HCT116 (cell line): ENCODE results near the gene PDCD1LG2. TPM values are rescaled to one million over a fixed set of nuclear protein-coding genes. Genes with fewer than 3 reads are reported as not detected.

Experiments used
- ATAC-seq: fragments of 200-7000 bp; cut with Tn5 transposase; 2 replicates; pipeline ENCODE4 v1.9.1; 2020; ENCODE audit warnings: mild to moderate bottlenecking, moderate library complexity
- BruUV-seq: library from RNA; stranded (reverse); fragments of 400-500 nt; replicated peaks from 2 replicates; lab custom pipeline; 2021; lab: Mats Ljungman, UMichigan
- CTCF ChIA-PET: fragments of 300-600 bp; sonication (Branson Sonifier 250); formaldehyde crosslinking; loops from one replicate; lab custom pipeline; 2021; ENCODE audit warnings: antibody characterized with exemption; lab: Charles Lee
- POLR2A ChIA-PET: fragments of 300-600, 350-600 bp; sonication (Branson Sonifier 250); formaldehyde crosslinking; loops from one replicate; lab custom pipeline; 2021; ENCODE audit warnings: antibody characterized with exemption; lab: Charles Lee
- RAD21 ChIA-PET, 2 experiments: fragments of 300-600 bp; sonication (Branson Sonifier 250); formaldehyde crosslinking; loops; one replicate each; lab custom pipeline; 2023; ENCODE audit warnings: low total read pairs in 2 of 2; ENCODE audit not compliant: uncharacterized antibody in 2 of 2, unreplicated experiment in 2 of 2, low non-redundant PET in 1 of 2; lab: Charles Lee
- DNase-seq: peaks from one replicate; pipeline ENCODE4 v3.0.0-alpha.2; 2010; ENCODE audit warnings: low read depth, low spot score
- H2AFZ ChIP-seq: fragments of 200-600 bp; shearing (Covaris generic), sonication (generic); 2 replicates; pipeline ENCODE4 v1.6.1; 2017; ENCODE audit warnings: low read depth, mixed run types, mixed read lengths, antibody characterized with exemption, low read length; ENCODE audit not compliant: poor library complexity, severe bottlenecking
- H3K27ac ChIP-seq: 2 replicates; pipeline ENCODE4 v1.5.1; 2012; ENCODE audit warnings: low read depth, low read length
- H3K27me3 ChIP-seq: fragments of 200-600 bp; sonication (generic); 2 replicates; pipeline ENCODE4 v1.6.1; 2016; ENCODE audit warnings: mixed run types, low read length, mixed read lengths; ENCODE audit not compliant: insufficient read depth
- H3K36me3 ChIP-seq, 2 experiments: fragments of 200-500 bp in 1 of 2; fragments of 200-600 bp in 1 of 2; sonication (Bioruptor generic) in 1 of 2; sonication (generic) in 1 of 2; 2 replicates each; pipeline versions ENCODE4 v1.5.1 to v1.6.1; 2014 to 2016; ENCODE audit warnings: low read length in 2 of 2, inconsistent platforms in 1 of 2, mixed read lengths in 1 of 2, mixed run types in 1 of 2; ENCODE audit not compliant: insufficient read depth in 2 of 2, control insufficient read depth in 1 of 2
- H3K4me1 ChIP-seq, 2 experiments: fragments of 200-600 bp in 1 of 2; sonication (generic) in 1 of 2; 2 replicates each; pipeline versions ENCODE4 v1.5.1 to v1.6.1; 2012 to 2017; ENCODE audit warnings: low read length in 2 of 2, inconsistent platforms in 1 of 2, mild to moderate bottlenecking in 1 of 2, mixed read lengths in 1 of 2, mixed run types in 1 of 2, moderate library complexity in 1 of 2; ENCODE audit not compliant: insufficient read depth in 2 of 2, control insufficient read depth in 1 of 2
- H3K4me2 ChIP-seq: fragments of 200-600 bp; sonication (generic); 2 replicates; pipeline ENCODE4 v1.6.1; 2017; ENCODE audit warnings: mixed run types, low read length, mixed read lengths
- H3K4me3 ChIP-seq, 2 experiments: fragments of 200-600 bp in 1 of 2; sonication (generic) in 1 of 2; replicated peaks in 1 of 2; 2 replicates each; pipeline ENCODE4 v1.5.1; 2011 to 2016; ENCODE audit warnings: low read length in 2 of 2, control low read depth in 1 of 2, low read depth in 1 of 2, mild to moderate bottlenecking in 1 of 2, mixed read lengths in 1 of 2, mixed run types in 1 of 2
- H3K79me2 ChIP-seq: fragments of 200-600 bp; sonication (generic); 2 replicates; pipeline ENCODE4 v1.6.1; 2017; ENCODE audit warnings: mild to moderate bottlenecking, mixed run types, low read length, moderate library complexity, mixed read lengths; ENCODE audit not compliant: insufficient read depth
- H3K9ac ChIP-seq: fragments of 200-600 bp; sonication (generic); 2 replicates; pipeline ENCODE4 v1.6.1; 2016; ENCODE audit warnings: low read length, mixed read lengths
- H3K9me2 ChIP-seq: fragments of 200-600 bp; sonication (generic), shearing (Covaris generic); 2 replicates; pipeline ENCODE4 v1.6.1; 2017; ENCODE audit warnings: mixed run types, mild to moderate bottlenecking, moderate library complexity; ENCODE audit not compliant: insufficient read depth
- H3K9me3 ChIP-seq, 2 experiments: fragments of 200-500 bp in 1 of 2; fragments of 200-600 bp in 1 of 2; sonication (Bioruptor generic) in 1 of 2; sonication (generic) in 1 of 2; 2 replicates each; pipeline ENCODE4 v1.6.1; 2014 to 2017; ENCODE audit warnings: low read length in 2 of 2, mixed read lengths in 2 of 2, inconsistent platforms in 1 of 2, low read depth in 1 of 2, mild to moderate bottlenecking in 1 of 2, mixed run types in 1 of 2, moderate library complexity in 1 of 2; ENCODE audit not compliant: control insufficient read depth in 1 of 2, insufficient read depth in 1 of 2
- H4K20me1 ChIP-seq: fragments of 200-600 bp; sonication (generic), shearing (Covaris generic); 2 replicates; pipeline ENCODE4 v1.6.1; 2017; ENCODE audit warnings: mixed run types, mild to moderate bottlenecking, moderate library complexity; ENCODE audit not compliant: insufficient read depth
- CBX3 ChIP-seq: IDR thresholded peaks from 2 replicates; pipeline ENCODE4 v1.6.1; 2012; ENCODE audit warnings: low read depth
- CEBPB ChIP-seq: IDR thresholded peaks from 2 replicates; pipeline ENCODE4 v1.6.1; 2012; ENCODE audit warnings: low read depth
- EGR1 ChIP-seq: IDR thresholded peaks from 2 replicates; pipeline ENCODE4 v1.6.1; 2012; ENCODE audit warnings: low read depth
- ELF1 ChIP-seq: IDR thresholded peaks from 2 replicates; pipeline ENCODE4 v1.6.1; 2012; ENCODE audit warnings: low read depth, borderline replicate concordance
- POLR2AphosphoS5 ChIP-seq: IDR thresholded peaks from 2 replicates; pipeline ENCODE4 v1.6.1; 2011; ENCODE audit warnings: mild to moderate bottlenecking, low read depth, low read length, moderate library complexity
- SIN3A ChIP-seq: IDR thresholded peaks from 2 replicates; pipeline ENCODE4 v1.6.1; 2012; ENCODE audit warnings: low read depth
- ZFX ChIP-seq: fragments of 450-650 bp; IDR thresholded peaks from 2 replicates; pipeline ENCODE4 v1.6.1; 2017
- intact Hi-C: fragments of 100-400 bp; cut with micrococcal nuclease; formaldehyde crosslinking; loops from 2 replicates; pipeline ENCODE4 v1.10.0; 2022
- total RNA-seq: library from RNA; stranded (reverse); gene quantifications from one replicate; pipeline ENCODE4 v1.2.1, GENCODE V29; 2021; ENCODE audit not compliant: unreplicated experiment
- TF ChIP-seq, protein P1 (sequence below): IDR thresholded peaks from 2 replicates; pipeline ENCODE4 v1.6.1; 2011; ENCODE audit warnings: mild to moderate bottlenecking, low read length, moderate library complexity; ENCODE audit not compliant: insufficient replicate concordance; ENCODE audit errors: extremely low read depth
- TF ChIP-seq, protein P2 (sequence below), 3 experiments: fragments of 200-600 bp in 1 of 3; sonication (generic) in 1 of 3; IDR thresholded peaks in 2 of 3; conservative IDR thresholded peaks in 1 of 3; 2 replicates each; pipeline ENCODE4 v1.5.1; 2012 to 2017; ENCODE audit warnings: low read depth in 2 of 3, low read length in 2 of 3, antibody characterized with exemption in 1 of 3, borderline replicate concordance in 1 of 3, control low read depth in 1 of 3, mild to moderate bottlenecking in 1 of 3, mixed read lengths in 1 of 3, mixed run types in 1 of 3, moderate library complexity in 1 of 3; ENCODE audit not compliant: insufficient read depth in 1 of 3

The PDCD1LG2 gene
- total RNA-seq, 1 experiment from 2014 or later, result not detected

- Histone ChIP-seq H3K79me2 (no peaks in the 10 kb centered on the region), H3K9me3 (no peaks in the 10 kb centered on the region), H3K4me3 (no peak overlapping the region), H2AFZ (no peak overlapping the region), H3K27ac (no peak overlapping the region), H3K9me2 (no peaks in the 10 kb centered on the region), H3K4me2 (no peak overlapping the region), H3K36me3 (no peaks in the 10 kb centered on the region), H4K20me1 (no peaks in the 10 kb centered on the region), H3K27me3 (no peaks in the 10 kb centered on the region), H3K4me1 (no peaks in the 10 kb centered on the region), H3K9ac (no peak overlapping the region)
- BruUV-seq, result no TSS peak
- TF ChIP-seq CEBPB, result no peak
- TF ChIP-seq, protein P1, sequence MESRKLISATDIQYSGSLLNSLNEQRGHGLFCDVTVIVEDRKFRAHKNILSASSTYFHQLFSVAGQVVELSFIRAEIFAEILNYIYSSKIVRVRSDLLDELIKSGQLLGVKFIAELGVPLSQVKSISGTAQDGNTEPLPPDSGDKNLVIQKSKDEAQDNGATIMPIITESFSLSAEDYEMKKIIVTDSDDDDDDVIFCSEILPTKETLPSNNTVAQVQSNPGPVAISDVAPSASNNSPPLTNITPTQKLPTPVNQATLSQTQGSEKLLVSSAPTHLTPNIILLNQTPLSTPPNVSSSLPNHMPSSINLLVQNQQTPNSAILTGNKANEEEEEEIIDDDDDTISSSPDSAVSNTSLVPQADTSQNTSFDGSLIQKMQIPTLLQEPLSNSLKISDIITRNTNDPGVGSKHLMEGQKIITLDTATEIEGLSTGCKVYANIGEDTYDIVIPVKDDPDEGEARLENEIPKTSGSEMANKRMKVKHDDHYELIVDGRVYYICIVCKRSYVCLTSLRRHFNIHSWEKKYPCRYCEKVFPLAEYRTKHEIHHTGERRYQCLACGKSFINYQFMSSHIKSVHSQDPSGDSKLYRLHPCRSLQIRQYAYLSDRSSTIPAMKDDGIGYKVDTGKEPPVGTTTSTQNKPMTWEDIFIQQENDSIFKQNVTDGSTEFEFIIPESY, result no peak
- no peak for TF ChIP-seq ELF1
- TF ChIP-seq, protein P2, sequence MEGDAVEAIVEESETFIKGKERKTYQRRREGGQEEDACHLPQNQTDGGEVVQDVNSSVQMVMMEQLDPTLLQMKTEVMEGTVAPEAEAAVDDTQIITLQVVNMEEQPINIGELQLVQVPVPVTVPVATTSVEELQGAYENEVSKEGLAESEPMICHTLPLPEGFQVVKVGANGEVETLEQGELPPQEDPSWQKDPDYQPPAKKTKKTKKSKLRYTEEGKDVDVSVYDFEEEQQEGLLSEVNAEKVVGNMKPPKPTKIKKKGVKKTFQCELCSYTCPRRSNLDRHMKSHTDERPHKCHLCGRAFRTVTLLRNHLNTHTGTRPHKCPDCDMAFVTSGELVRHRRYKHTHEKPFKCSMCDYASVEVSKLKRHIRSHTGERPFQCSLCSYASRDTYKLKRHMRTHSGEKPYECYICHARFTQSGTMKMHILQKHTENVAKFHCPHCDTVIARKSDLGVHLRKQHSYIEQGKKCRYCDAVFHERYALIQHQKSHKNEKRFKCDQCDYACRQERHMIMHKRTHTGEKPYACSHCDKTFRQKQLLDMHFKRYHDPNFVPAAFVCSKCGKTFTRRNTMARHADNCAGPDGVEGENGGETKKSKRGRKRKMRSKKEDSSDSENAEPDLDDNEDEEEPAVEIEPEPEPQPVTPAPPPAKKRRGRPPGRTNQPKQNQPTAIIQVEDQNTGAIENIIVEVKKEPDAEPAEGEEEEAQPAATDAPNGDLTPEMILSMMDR (IDR thresholded peaks at IDR 0.05 in 2 of 3, conservative IDR thresholded peaks at IDR 0.05 in 1 of 3; ENCODE audit: borderline replicate concordance in 1 of 3, insufficient read depth in 1 of 3, low read depth in 2 of 3, low read length in 2 of 3), result no peak
- no peak for TF ChIP-seq EGR1
- no peak for TF ChIP-seq SIN3A
- TF ChIP-seq ZFX, result no peak
- TF ChIP-seq CBX3, result no peak
- TF ChIP-seq POLR2AphosphoS5, result no peak
- POLR2A ChIA-PET, result no interaction called here
- DNase-seq (no peak), ATAC-seq (no peak)
- CTCF ChIA-PET, result no interaction called here
- intact Hi-C loops, result no loop called here
- RAD21 ChIA-PET, result no interaction called here
Observed at GRCh38 chr9:5468850-5469249, 41.5 kb upstream of the PDCD1LG2 start.
